GM03348 (cell line): ENCODE data around the gene SIRPA.

Experiments
- DNase-seq: peaks from one replicate; pipeline ENCODE4 v3.0.0; 2012; ENCODE audit warnings: low spot score

SIRPA gene

DNA sequence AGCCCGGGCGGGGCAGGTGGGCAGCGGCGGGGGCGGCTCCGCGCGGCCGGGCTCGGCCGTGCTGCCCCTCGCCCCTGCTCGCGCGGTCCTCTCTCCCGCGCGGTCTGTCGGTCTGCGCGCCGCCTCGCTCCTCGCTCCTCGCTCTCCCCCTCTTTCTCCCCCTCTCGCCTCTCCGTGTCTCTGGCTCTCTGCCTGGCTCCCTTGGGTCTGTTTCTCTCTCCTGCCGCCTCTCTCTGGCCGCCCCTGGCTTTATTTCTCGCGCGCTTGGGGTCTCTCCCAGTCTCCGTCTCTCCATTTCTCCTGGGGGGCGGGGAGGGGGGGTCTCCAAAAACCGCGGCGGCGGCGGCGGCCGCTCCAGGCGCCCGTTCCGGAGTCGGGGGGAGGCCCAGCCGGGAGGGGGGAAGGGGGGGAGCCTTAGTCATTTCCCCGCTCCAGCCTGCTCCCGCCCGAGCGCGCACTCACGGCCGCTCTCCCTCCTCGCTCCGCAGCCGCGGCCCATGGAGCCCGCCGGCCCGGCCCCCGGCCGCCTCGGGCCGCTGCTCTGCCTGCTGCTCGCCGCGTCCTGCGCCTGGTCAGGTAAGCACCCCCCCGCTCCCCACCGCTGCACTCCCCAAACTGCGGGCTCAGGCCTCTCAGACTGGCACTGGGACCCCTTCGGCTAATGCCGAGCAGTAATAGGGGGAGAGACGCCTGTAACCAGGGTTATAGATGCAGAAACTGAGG lies at the start of gene SIRPA:
Gene SIRPA, plus strand, starts transcription at position 457 of the 723 bp plus-strand sequence. Its CDS starts 41 bp downstream, at position 498.
- DNase-seq = peak; percentile 96

DNA sequence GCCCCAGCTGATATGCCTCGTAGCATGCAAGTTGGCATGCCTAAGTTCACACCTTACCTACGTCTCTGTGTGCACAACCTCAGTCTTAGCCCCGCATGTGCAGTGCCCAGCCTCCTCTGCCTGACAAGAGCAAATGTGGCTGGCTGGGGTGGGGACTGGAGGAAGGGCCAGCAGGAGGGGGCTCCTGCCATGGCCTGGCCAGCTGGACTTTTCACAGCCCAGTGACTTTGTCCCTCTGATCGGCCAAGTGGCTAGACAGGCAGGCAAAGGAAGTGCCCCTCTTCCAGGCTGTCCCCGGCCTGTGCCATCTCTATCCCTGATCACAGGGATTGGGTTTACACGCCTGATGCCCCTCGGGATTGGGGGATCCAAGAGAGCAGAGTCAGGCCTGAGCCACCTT lies 49.5 kb upstream of the SIRPA start:
- DNase-seq = no peak

GRCh38 chr20:1846341-1846740 lies 48.9 kb upstream of the SIRPA start:
- no peak for DNase-seq

DNA sequence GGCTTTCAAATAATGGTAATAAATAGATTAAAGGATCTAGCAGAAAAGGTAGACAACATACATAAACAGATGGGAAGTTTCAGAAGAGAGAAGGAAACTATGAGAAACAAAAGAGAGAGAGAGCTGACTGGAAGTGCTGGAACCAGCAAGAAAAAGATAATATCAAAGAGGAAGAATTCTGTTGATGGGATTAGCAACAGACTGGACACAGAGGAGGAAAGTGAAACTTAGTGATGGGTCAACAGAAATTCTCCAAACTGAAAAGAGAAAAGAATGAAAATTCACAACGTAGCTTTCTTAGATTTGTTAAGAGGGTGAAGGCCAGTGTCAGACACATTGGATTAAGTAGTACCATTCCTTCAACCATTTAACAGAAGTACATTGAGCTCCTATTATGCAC lies 48.3 kb upstream of the SIRPA start:
- DNase-seq = no peak

DNA sequence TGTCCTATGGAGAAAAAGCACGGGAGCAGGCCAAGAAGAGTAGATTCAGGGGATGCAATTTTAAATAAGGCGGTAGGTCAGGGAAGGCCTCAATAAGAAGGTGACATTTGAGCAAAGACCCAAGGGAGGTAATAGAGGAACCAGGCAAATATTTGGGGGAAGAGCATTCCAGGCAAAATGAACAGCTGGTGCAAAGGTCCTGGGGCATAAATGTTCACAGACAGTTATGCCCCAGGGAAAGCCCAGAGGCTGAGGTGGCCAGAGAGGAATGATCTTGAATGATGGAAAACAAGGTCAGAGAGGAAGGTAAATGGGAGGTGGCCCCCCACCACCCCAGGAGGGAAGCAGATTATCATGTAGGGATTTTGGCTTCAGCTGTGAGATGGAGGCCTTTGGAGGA lies 47.4 kb upstream of the SIRPA start:
- DNase-seq = no peak

DNA sequence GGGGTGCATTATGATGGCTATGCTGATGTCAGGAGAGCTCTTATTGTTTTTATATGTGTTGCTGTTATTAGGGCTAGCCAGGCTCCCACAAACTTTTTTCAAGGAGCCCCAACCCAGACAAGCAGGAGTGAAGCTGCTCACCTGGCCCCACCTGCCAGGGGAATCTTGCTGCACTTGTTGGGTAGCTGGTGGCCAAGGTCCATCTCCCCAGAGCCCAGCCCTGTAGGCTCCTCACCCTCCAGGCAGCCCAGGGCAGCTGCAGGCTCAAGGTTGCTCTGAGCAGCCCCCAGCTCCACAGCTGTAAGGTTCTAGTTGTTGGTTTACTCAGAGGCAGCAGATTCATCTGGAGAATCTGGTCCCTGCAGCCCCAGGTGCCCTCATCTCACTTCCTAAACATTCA lies 46.8 kb upstream of the SIRPA start:
- DNase-seq = no peak

- DNase-seq = no peak
These were observed 43.8 kb upstream of the SIRPA start for GRCh38 chr20:1851396-1851795.

DNA sequence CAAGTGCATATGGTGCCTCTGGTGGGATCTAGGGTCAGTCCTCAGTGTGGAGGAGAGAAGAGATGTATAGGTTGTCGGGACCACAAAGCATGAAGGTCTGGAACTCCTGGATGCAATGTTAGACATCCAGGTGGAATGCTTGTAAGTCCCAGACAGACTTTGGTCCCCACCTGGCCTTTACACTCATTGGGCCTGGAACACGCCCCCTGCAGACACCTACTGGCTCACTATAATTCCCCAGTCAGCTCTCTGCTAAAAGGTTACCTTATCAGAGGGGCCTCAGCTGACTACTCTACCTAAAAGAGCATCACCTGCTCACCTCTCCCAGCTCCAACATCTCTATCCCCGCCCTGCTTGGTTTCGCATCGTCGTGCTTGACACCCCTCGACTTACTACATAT lies 41.7 kb upstream of the SIRPA start:
- no peak for DNase-seq

DNA sequence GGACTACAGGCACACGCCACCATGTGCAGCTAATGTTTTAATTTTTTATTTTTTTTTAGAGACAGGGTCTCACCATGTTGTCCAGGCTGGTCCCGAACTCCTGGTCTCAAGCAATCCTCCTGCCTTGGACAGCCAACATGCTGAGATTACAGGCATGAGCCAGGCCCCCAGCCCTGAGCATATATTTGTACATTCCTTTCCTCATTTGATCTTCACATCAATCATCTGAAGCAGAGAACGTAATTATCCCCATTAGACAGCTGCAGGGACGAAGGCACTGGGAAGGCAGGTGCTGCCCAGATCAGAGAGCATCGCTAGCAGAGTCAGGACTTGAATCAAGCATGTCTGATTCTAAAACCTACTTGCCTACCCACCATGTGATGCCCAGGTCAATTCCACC lies 41.0 kb upstream of the SIRPA start:
- DNase-seq = no peak

DNA sequence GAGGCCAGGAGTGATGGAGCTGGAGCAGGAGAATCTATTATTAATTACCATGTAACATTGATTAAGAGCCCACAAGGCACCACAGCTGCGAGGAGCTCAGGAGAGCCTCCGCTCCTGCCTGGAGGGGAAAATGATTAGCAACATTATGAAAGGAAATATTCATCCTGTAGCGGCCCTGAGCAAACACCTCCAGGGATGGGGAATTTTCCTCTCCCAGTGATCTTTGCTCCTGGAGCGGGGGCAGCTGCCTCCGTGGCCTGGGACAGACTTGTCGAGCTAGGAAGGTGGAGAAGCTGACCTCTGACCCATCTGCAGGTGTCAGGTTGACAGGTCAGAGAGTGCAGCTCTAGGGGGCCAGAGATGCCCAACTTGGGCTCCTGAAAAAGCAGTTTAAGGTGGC lies 40.1 kb upstream of the SIRPA start:
- no peak for DNase-seq

- no peak for DNase-seq
These were observed 39.5 kb upstream of the SIRPA start for GRCh38 chr20:1855690-1856089.

DNA sequence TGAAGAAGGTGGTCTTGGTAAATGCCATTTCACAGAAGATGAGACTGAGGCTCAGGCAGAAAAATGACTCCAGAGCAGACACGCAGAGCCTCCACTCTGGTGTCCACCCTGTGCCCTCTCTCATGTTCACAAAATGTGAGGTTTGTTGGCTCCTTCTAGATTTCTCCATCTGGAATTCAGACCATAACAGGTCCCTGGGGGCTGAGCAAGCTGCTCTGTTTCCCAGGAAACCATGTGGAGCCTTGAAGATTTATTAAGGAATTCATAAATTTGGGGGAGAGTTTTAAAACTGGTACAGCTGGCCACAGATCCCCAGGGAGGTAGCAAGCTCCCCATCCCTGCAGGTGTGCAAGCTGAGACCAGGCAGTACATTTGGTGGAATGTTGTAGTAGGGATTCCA lies 38.8 kb upstream of the SIRPA start:
- peak; percentile 72 for DNase-seq

GRCh38 chr20:1857466-1857865 lies 37.7 kb upstream of the SIRPA start:
- no peak for DNase-seq

DNA sequence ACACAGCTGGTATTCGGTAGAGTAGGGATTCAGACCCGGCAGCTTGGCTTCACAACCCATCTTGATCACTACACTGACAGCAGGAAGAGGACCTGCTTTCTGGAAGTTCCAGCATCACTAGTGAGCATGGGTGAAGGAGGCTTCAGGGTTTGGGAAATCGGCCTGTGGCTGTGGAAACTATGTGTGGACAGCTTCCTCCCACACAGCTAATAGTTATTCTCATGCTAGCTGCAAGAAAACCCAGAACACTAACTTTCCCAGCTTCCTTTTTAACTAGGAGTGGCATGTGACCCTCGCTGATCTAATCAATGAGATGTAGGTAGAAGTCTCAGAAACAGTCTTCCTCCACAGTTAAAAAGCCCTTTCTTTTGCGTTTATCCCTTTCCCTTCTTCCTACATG lies 36.3 kb upstream of the SIRPA start:
- peak; percentile 59 for DNase-seq

- DNase-seq = peak; percentile 85
These were observed 34.8 kb upstream of the SIRPA start for GRCh38 chr20:1860446-1860845.

GRCh38 chr20:1861347-1861976 lies 33.7 kb upstream of the SIRPA start:
- DNase-seq = peak; percentile 91

GRCh38 chr20:1861996-1862662 lies 33.1 kb upstream of the SIRPA start:
- DNase-seq = no peak

- no peak for DNase-seq
These were observed 32.5 kb upstream of the SIRPA start for GRCh38 chr20:1862663-1863053.

DNA sequence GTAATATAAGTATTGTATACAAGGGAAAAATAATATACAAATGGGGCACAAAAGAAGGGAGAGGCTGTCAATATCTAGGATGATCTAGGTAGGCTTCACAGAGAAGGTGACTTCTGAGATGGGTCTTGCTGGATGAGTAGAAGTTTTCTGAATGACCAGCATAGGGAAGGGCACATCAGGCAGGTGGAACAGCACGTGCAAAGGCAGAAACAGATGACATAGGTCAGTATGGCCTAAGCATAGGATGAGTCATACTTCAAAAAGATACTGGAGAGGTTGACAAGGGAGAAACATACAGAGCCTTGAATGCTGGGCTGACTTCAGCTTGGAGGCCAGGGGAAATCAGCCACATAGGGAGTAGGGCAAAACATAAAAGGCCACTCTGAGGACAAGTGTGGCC lies 31.9 kb upstream of the SIRPA start:
- no peak for DNase-seq

- no peak for DNase-seq
These were observed 28.4 kb upstream of the SIRPA start for GRCh38 chr20:1866834-1867233.

- DNase-seq = no peak
These were observed 27.5 kb upstream of the SIRPA start for GRCh38 chr20:1867495-1868260.

GRCh38 chr20:1868856-1869255 lies 26.4 kb upstream of the SIRPA start:
- DNase-seq = no peak

DNA sequence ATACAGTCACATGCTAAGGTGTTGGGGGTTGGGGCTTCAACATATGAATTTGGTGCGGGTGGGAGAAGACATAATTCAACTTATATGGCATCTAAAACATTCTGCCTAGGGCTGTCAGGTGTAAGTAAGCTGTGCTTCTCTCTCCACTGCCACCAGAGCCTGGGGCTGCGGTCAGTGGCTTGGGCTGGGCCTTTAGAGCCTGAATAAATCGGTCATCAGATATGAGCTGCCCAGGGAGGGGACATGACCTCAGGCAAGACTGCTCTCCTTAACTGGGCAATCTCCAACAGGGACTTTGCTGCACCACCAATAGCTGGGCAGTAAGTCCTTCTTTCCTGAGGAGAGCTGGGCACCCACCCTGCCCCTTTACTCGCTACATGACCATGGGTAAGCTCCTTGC lies 24.9 kb upstream of the SIRPA start:
- no peak for DNase-seq
